Breast epithelium (tissue), 3 donors: ENCODE data around the gene SCLY.

Experiments used
- CTCF ChIP-seq, 3 donors: fragments of 450-650 bp; IDR thresholded peaks; one replicate each; pipeline ENCODE4 v1.5.1; 2016 to 2017; ENCODE audit warnings: antibody characterized with exemption in 3 of 3, mild to moderate bottlenecking in 3 of 3, moderate library complexity in 3 of 3
- POLR2A ChIP-seq: fragments of 450-650 bp; IDR thresholded peaks from one replicate; pipeline ENCODE4 v1.6.1; 2016; ENCODE audit warnings: antibody characterized with exemption, mild to moderate bottlenecking, moderate library complexity

DNA sequence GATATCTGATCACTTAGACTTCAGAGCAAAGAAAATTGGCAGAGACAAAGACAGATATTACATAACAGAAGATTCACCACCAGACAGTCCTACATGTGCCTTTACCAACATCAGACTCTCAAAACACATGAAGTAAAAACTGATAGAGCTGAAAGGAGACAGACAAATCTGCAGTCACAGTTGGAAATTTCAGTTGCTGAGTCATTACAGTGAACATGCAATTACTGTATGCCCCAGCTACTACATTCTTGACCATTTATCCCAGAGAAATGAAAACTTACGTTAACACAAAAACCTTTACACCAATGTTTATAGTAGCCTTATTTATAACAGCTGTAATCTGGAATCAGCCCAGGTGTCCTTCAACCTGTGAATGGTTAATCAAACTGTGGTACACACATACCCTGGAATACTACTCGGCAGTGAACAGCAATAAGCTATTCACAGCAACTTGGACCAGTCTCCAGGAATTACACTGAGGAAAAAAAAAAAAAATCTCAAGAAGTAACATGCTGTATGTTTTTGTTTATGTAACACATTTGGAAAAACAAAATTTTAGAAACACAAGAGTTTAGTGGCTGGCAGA is 7.5 kb upstream of the SCLY start:
- no peak for TF ChIP-seq CTCF (IDR thresholded peaks at IDR 0.05)
- no peak for TF ChIP-seq POLR2A
